HEK293 (cell line): Measurements from ENCODE around the gene ZNF577.
A peak's percentile ranks its signal among the peaks of the same experiment; 100 is the strongest.

Experiments used
- CTCF ChIA-PET: fragments of 350-600 bp; formaldehyde crosslinking; extraction: SDS; loops from one replicate; lab custom pipeline; 2021; ENCODE audit warnings: antibody characterized with exemption; lab: Yijun Ruan, JAX
- POLR2A ChIA-PET: fragments of 300-600 bp; formaldehyde crosslinking; extraction: SDS; loops from one replicate; lab custom pipeline; 2020; ENCODE audit warnings: antibody characterized with exemption, inconsistent platforms; lab: Yijun Ruan, JAX
- H3K27ac ChIP-seq: fragments of 200-500 bp; sonication (Bioruptor generic); 2 replicates; pipeline ENCODE4 v1.5.1; 2014; ENCODE audit warnings: low read depth, low read length, control low read depth, inconsistent platforms; ENCODE audit errors: extremely low read depth
- H3K36me3 ChIP-seq, 2 experiments: fragments of 200-500 bp in 1 of 2; sonication (Bioruptor generic) in 1 of 2; 1 replicate in 1 of 2; 2 replicates in 1 of 2; pipeline ENCODE4 v1.5.1; 2014 to 2017; ENCODE audit warnings: inconsistent platforms in 2 of 2, low read length in 2 of 2; ENCODE audit not compliant: control insufficient read depth in 2 of 2, insufficient read depth in 1 of 2
- H3K4me1 ChIP-seq: fragments of 200-500 bp; sonication (Bioruptor generic); 2 replicates; pipeline ENCODE4 v1.5.1; 2014; ENCODE audit warnings: mild to moderate bottlenecking, low read length, inconsistent platforms; ENCODE audit not compliant: control insufficient read depth, insufficient read depth
- H3K4me3 ChIP-seq: 2 replicates; pipeline ENCODE4 v1.5.1; 2011; ENCODE audit warnings: low read depth, mild to moderate bottlenecking, control low read depth, low read length, moderate library complexity
- H3K9me3 ChIP-seq: fragments of 200-500 bp; sonication (Bioruptor generic); 2 replicates; pipeline ENCODE4 v1.5.1; 2014; ENCODE audit warnings: low read depth, low read length, inconsistent platforms; ENCODE audit not compliant: control insufficient read depth, insufficient read depth
- GLIS1 ChIP-seq: fragments of 450-650 bp; formaldehyde crosslinking; IDR thresholded peaks from 2 replicates; pipeline ENCODE4 v1.5.1; 2016; ENCODE audit warnings: missing biosample characterization, missing genetic modification characterization
- HOXD13 ChIP-seq: sonication (generic); formaldehyde crosslinking; IDR thresholded peaks from 2 replicates; pipeline ENCODE4 v1.8.0; 2022; ENCODE audit warnings: missing genetic modification reagents, borderline replicate concordance
- KLF8 ChIP-seq: fragments of 450-650 bp; formaldehyde crosslinking; IDR thresholded peaks from 2 replicates; pipeline ENCODE4 v1.5.1; 2016; ENCODE audit warnings: missing biosample characterization, missing genetic modification characterization
- SETDB1 ChIP-seq: IDR thresholded peaks from one replicate; pipeline ENCODE4 v1.6.1; 2017; ENCODE audit warnings: mild to moderate bottlenecking, low read length, moderate library complexity, mixed read lengths; ENCODE audit not compliant: insufficient read length
- SP7 ChIP-seq: fragments of 450-650 bp; formaldehyde crosslinking; IDR thresholded peaks from 2 replicates; pipeline ENCODE4 v1.5.1; 2016; ENCODE audit warnings: missing biosample characterization, missing genetic modification characterization
- TCF7L2 ChIP-seq: IDR thresholded peaks from 2 replicates; pipeline ENCODE4 v1.6.1; 2011; ENCODE audit warnings: low read depth, mild to moderate bottlenecking, inconsistent platforms, low read length, moderate library complexity, borderline replicate concordance
- TRIM28 ChIP-seq: IDR thresholded peaks from 2 replicates; pipeline ENCODE4 v1.6.1; 2011; ENCODE audit warnings: low read length, control low read depth, borderline replicate concordance
- YY2 ChIP-seq: fragments of 450-650 bp; formaldehyde crosslinking; IDR thresholded peaks from 2 replicates; pipeline ENCODE4 v1.5.1; 2016; ENCODE audit warnings: missing biosample characterization, missing genetic modification characterization
- ZBTB17 ChIP-seq: fragments of 450-650 bp; formaldehyde crosslinking; IDR thresholded peaks from 2 replicates; pipeline ENCODE4 v1.5.1; 2016; ENCODE audit warnings: missing biosample characterization, missing genetic modification characterization
- ZFP69B ChIP-seq: fragments of 450-650 bp; formaldehyde crosslinking; IDR thresholded peaks from 2 replicates; pipeline ENCODE4 v1.5.1; 2016; ENCODE audit warnings: missing biosample characterization, missing genetic modification characterization
- ZNF19 ChIP-seq: fragments of 450-650 bp; formaldehyde crosslinking; IDR thresholded peaks from 2 replicates; pipeline ENCODE4; 2016; ENCODE audit warnings: missing biosample characterization, missing genetic modification characterization, low read depth
- ZNF311 ChIP-seq: fragments of 450-650 bp; formaldehyde crosslinking; IDR thresholded peaks from 2 replicates; pipeline ENCODE4 v1.5.1; 2017; ENCODE audit warnings: missing biosample characterization, missing genetic modification characterization, borderline replicate concordance
- ZNF530 ChIP-seq: fragments of 450-650 bp; formaldehyde crosslinking; IDR thresholded peaks from 2 replicates; pipeline ENCODE4 v1.5.1; 2016; ENCODE audit warnings: low read depth, missing biosample characterization, missing genetic modification characterization
- ZNF561 ChIP-seq: fragments of 450-650 bp; IDR thresholded peaks from 2 replicates; pipeline ENCODE4 v1.5.1; 2018; ENCODE audit warnings: missing biosample characterization, missing genetic modification characterization, borderline replicate concordance
- ZNF610 ChIP-seq: fragments of 450-650 bp; formaldehyde crosslinking; IDR thresholded peaks from 2 replicates; pipeline ENCODE4 v1.5.1; 2016; ENCODE audit warnings: missing biosample characterization, missing genetic modification characterization, borderline replicate concordance
- ZNF623 ChIP-seq: fragments of 450-650 bp; formaldehyde crosslinking; IDR thresholded peaks from 2 replicates; pipeline ENCODE4 v1.5.1; 2016; ENCODE audit warnings: missing biosample characterization, missing genetic modification characterization
- ZNF660 ChIP-seq: fragments of 450-650 bp; IDR thresholded peaks from 2 replicates; pipeline ENCODE4 v1.5.1; 2018; ENCODE audit warnings: missing biosample characterization, mild to moderate bottlenecking, missing genetic modification characterization
- ZNF664 ChIP-seq: fragments of 450-650 bp; formaldehyde crosslinking; IDR thresholded peaks from 2 replicates; pipeline ENCODE4 v1.5.1; 2016; ENCODE audit warnings: missing biosample characterization, missing genetic modification characterization
- ZNF777 ChIP-seq: fragments of 450-650 bp; formaldehyde crosslinking; IDR thresholded peaks from 2 replicates; pipeline ENCODE4 v1.5.1; 2017; ENCODE audit warnings: missing biosample characterization, missing genetic modification characterization, borderline replicate concordance
- ZXDB ChIP-seq: fragments of 450-650 bp; formaldehyde crosslinking; IDR thresholded peaks from 2 replicates; pipeline ENCODE4 v1.5.1; 2016; ENCODE audit warnings: missing biosample characterization, missing genetic modification characterization
- TF ChIP-seq, protein P1 (sequence below): fragments of 450-650 bp; formaldehyde crosslinking; conservative IDR thresholded peaks from 2 replicates; pipeline ENCODE4 v1.5.1; 2016; ENCODE audit warnings: low read depth, missing biosample characterization, missing genetic modification characterization
- TF ChIP-seq, protein P2 (sequence below): fragments of 450-650 bp; formaldehyde crosslinking; IDR thresholded peaks from 2 replicates; pipeline ENCODE4 v1.5.1; 2016; ENCODE audit warnings: missing biosample characterization, missing genetic modification characterization
- TF ChIP-seq, protein P3 (sequence below): fragments of 450-650 bp; formaldehyde crosslinking; IDR thresholded peaks from 2 replicates; pipeline ENCODE4 v1.5.1; 2016; ENCODE audit warnings: missing biosample characterization, missing genetic modification characterization
- TF ChIP-seq, protein P4 (sequence below): fragments of 450-650 bp; formaldehyde crosslinking; IDR thresholded peaks from 2 replicates; pipeline ENCODE4 v1.5.1; 2016; ENCODE audit warnings: missing biosample characterization, missing genetic modification characterization
- TF ChIP-seq, protein P5 (sequence below): fragments of 450-650 bp; formaldehyde crosslinking; IDR thresholded peaks from 2 replicates; pipeline ENCODE4 v1.5.1; 2016; ENCODE audit warnings: missing biosample characterization, missing genetic modification characterization

ZNF577 gene

DNA sequence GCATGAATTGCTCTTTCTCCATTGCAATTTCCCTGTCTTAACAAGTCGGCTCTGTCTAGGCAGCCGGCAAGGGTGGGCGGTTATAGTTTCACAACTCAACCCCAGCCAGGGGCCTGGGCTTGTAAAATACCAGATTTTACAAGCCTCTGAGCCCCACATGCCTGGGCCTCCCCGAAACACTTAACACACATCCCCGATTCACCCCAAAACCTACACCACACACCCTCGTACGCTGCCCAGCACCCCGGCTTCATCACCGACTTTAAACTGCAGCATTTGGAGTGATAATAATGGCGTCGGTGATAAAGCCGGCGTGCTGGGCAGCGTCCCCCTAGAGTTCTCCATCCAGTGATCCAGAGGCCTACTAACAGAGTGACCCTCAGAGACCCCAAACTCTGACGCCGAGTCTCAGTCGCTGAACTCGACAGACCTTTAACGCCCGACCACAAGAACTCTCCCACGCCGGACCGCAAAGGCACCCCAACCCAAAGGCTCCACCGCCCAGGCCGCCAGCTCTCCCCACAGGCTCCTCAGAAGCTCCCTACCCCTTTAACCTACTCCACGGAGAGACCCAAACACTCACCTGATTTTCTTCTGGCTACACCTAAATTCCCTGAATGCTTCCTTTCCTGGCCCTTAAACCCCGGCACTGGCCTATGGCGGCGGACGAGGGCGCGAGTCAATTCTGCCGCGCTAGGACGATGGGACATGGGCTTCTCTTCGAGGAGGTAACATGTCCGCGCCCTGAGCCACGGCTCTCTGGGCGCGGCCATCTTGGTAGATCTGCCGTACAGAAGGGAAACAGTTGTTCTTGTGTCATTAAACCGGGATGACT lies 16.8 kb upstream of the ZNF577 start, which contains the start of gene ZNF649:
TSS of gene ZNF649 (minus strand) at position 687 of the 835 bp plus-strand sequence. CDS start 4,910 bp downstream, outside the sequence.
- H3K4me3 ChIP-seq, result peak within 1 kb of the TSS; percentile 54
- ChIA-PET CTCF (interaction anchor here (0.7 kb wide), 1 partner anchor 391 kb away, joined by 3 read pairs; no protein-coding TSS in a partner anchor), POLR2A (no interaction called here)
- H3K9me3 ChIP-seq, result peaks cover 4% of the 10 kb centered on the region; the same call in 1 of the 2 replicates
- peak within 1 kb of the TSS; percentile 72; the same call in 1 of the 2 replicates for H3K27ac ChIP-seq
- no peaks in the 10 kb centered on the region for H3K4me1 ChIP-seq
- peaks cover 16 to 34% of the 10 kb centered on the region in 2 experiments for H3K36me3 ChIP-seq
- TF ChIP-seq KLF8 (tag by site-specific recombination), result peak; percentile 27; the same call in 1 of the 2 replicates
- no peak for TF ChIP-seq ZNF530
- 0 out of 2 replicates have a peak, but pooled peaks have one; percentile 58 for TF ChIP-seq ZNF660 (tag by site-specific recombination)
- 0 out of 2 replicates have a peak, but pooled peaks have one; percentile 38 for TF ChIP-seq TRIM28
- peak; percentile 46 for TF ChIP-seq SP7
- peak; percentile 46; the same call in 1 of the 2 replicates for TF ChIP-seq ZFP69B
- 0 out of 2 replicates have a peak, but pooled peaks have one; percentile 61 for TF ChIP-seq ZNF561 (tag by site-specific recombination)
- TF ChIP-seq GLIS1 (tag by site-specific recombination), result peak; percentile 95
- peak; percentile 55; the same call in 1 of the 2 replicates for TF ChIP-seq ZBTB17 (tag by site-specific recombination)
- peak; percentile 11; the same call in 1 of the 2 replicates for TF ChIP-seq ZNF664 (tag by site-specific recombination)
- 0 out of 2 replicates have a peak, but pooled peaks have one; percentile 55 for TF ChIP-seq ZNF610
- TF ChIP-seq, protein P1, sequence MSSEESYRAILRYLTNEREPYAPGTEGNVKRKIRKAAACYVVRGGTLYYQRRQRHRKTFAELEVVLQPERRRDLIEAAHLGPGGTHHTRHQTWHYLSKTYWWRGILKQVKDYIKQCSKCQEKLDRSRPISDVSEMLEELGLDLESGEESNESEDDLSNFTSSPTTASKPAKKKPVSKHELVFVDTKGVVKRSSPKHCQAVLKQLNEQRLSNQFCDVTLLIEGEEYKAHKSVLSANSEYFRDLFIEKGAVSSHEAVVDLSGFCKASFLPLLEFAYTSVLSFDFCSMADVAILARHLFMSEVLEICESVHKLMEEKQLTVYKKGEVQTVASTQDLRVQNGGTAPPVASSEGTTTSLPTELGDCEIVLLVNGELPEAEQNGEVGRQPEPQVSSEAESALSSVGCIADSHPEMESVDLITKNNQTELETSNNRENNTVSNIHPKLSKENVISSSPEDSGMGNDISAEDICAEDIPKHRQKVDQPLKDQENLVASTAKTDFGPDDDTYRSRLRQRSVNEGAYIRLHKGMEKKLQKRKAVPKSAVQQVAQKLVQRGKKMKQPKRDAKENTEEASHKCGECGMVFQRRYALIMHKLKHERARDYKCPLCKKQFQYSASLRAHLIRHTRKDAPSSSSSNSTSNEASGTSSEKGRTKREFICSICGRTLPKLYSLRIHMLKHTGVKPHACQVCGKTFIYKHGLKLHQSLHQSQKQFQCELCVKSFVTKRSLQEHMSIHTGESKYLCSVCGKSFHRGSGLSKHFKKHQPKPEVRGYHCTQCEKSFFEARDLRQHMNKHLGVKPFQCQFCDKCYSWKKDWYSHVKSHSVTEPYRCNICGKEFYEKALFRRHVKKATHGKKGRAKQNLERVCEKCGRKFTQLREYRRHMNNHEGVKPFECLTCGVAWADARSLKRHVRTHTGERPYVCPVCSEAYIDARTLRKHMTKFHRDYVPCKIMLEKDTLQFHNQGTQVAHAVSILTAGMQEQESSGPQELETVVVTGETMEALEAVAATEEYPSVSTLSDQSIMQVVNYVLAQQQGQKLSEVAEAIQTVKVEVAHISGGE (tag by site-specific recombination), result peak; percentile 57
- TF ChIP-seq ZXDB, result peak; percentile 73
- TF ChIP-seq, protein P2, sequence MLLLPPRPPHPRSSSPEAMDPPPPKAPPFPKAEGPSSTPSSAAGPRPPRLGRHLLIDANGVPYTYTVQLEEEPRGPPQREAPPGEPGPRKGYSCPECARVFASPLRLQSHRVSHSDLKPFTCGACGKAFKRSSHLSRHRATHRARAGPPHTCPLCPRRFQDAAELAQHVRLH (tag by site-specific recombination), result peak; percentile 49; the same call in 1 of the 2 replicates
- TF ChIP-seq ZNF623 (tag by site-specific recombination), result no peak
- no peak for TF ChIP-seq ZNF19 (tag by site-specific recombination)
- no peak for TF ChIP-seq ZNF311 (tag by site-specific recombination)
- TF ChIP-seq, protein P3, sequence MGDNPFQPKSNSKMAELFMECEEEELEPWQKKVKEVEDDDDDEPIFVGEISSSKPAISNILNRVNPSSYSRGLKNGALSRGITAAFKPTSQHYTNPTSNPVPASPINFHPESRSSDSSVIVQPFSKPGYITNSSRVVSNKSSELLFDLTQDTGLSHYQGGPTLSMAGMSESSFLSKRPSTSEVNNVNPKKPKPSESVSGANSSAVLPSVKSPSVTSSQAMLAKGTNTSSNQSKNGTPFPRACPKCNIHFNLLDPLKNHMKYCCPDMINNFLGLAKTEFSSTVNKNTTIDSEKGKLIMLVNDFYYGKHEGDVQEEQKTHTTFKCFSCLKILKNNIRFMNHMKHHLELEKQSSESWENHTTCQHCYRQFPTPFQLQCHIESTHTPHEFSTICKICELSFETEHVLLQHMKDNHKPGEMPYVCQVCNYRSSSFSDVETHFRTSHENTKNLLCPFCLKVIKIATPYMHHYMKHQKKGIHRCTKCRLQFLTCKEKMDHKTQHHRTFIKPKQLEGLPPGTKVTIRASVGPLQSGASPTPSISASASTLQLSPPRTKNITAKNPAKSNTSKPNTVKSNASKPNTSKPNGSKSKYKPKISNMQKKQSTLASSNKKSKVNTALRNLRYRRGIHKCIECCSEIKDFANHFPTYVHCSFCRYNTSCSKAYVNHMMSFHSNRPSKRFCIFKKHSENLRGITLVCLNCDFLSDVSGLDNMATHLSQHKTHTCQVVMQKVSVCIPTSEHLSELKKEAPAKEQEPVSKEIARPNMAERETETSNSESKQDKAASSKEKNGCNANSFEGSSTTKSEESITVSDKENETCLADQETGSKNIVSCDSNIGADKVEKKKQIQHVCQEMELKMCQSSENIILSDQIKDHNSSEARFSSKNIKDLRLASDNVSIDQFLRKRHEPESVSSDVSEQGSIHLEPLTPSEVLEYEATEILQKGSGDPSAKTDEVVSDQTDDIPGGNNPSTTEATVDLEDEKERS, result peak; percentile 92
- no peak; the same call in 1 of the 2 replicates for TF ChIP-seq ZNF777 (tag by site-specific recombination)
- TF ChIP-seq SETDB1, result no peak
- peak; percentile 97 for TF ChIP-seq YY2 (tag by site-specific recombination)
- TF ChIP-seq HOXD13 (CRISPR knock-in tag), result 0 out of 2 replicates have a peak, but pooled peaks have one; percentile 37
- TF ChIP-seq, protein P4, sequence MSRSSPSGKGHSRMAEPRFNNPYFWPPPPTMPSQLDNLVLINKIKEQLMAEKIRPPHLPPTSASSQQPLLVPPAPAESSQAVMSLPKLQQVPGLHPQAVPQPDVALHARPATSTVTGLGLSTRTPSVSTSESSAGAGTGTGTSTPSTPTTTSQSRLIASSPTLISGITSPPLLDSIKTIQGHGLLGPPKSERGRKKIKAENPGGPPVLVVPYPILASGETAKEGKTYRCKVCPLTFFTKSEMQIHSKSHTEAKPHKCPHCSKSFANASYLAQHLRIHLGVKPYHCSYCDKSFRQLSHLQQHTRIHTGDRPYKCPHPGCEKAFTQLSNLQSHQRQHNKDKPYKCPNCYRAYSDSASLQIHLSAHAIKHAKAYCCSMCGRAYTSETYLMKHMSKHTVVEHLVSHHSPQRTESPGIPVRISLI (tag by site-specific recombination), result no peak
- TF ChIP-seq, protein P5, sequence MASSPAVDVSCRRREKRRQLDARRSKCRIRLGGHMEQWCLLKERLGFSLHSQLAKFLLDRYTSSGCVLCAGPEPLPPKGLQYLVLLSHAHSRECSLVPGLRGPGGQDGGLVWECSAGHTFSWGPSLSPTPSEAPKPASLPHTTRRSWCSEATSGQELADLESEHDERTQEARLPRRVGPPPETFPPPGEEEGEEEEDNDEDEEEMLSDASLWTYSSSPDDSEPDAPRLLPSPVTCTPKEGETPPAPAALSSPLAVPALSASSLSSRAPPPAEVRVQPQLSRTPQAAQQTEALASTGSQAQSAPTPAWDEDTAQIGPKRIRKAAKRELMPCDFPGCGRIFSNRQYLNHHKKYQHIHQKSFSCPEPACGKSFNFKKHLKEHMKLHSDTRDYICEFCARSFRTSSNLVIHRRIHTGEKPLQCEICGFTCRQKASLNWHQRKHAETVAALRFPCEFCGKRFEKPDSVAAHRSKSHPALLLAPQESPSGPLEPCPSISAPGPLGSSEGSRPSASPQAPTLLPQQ (tag by site-specific recombination), result peak; percentile 62
- TF ChIP-seq TCF7L2, result peak; percentile 78; the same call in 1 of the 2 replicates
